Endothelial cell of umbilical vein (primary cell): ENCODE data around the gene NFIC.

Experiments
- CTCF ChIP-seq, 2 donors: IDR thresholded peaks; 1 replicate in 1 of 2; 2 replicates in 1 of 2; pipeline ENCODE4 v1.5.1; 2011; ENCODE audit warnings: low read length in 2 of 2, mild to moderate bottlenecking in 2 of 2, moderate library complexity in 2 of 2, control low read depth in 1 of 2, inconsistent platforms in 1 of 2, low read depth in 1 of 2; ENCODE audit not compliant: insufficient read depth in 1 of 2; ENCODE audit errors: extremely low read depth in 1 of 2
- EZH2 ChIP-seq: IDR thresholded peaks from 2 replicates; pipeline ENCODE4 v1.6.1; 2012; ENCODE audit warnings: borderline replicate concordance, low read depth, mild to moderate bottlenecking, moderate library complexity, low read length, inconsistent platforms; ENCODE audit not compliant: severe bottlenecking
- MYC ChIP-seq: IDR thresholded peaks from one replicate; pipeline ENCODE4 v1.6.1; 2011; ENCODE audit warnings: mild to moderate bottlenecking, low read depth, low read length
- POLR2A ChIP-seq: IDR thresholded peaks from 2 replicates; pipeline ENCODE4 v1.6.1; 2012; ENCODE audit warnings: low read depth, mild to moderate bottlenecking, control low read depth, low read length
- POLR2AphosphoS5 ChIP-seq: IDR thresholded peaks from 2 replicates; pipeline ENCODE4 v1.6.1; 2012; ENCODE audit warnings: low read depth, mild to moderate bottlenecking, control low read depth, low read length, moderate library complexity; ENCODE audit not compliant: insufficient read depth
- TF ChIP-seq, protein P1 (sequence below): IDR thresholded peaks from 2 replicates; pipeline ENCODE4 v1.6.1; 2011; ENCODE audit not compliant: insufficient read depth, insufficient read length

DNA sequence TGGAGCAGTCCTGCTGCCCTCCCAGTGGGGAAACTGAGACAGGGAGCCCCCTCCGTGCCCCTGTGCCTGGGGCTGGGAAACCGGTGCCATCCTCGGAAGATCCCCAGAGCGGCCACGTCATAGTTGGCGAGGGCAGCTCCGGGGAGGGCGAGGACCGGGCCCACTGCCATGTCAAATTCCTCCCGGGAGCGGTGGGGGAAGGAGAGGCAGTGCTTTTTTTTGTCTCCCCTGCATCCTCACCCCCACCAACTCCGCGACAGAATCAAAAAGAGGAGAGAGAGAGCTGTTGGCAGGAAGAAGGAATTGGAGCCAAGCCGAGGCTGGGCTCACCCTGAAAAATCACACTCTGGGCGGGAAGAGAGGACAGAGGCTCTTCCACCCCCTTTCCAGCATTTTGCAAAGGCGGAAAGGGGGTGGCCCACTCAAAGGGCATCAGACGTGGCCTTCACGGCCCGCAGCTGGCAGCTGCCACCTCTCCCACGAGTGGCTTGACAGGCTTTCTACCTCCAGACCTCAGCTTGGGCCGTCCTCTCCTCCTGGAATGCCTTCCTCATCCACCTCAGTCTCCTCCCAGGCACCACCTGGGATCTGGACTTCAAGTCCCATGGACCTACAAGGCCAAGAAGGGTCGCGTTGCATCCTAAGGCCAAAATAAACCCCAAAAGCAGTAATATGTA, 19.6 kb upstream of the NFIC start:
- TF ChIP-seq CTCF (IDR thresholded peaks at IDR 0.05; ENCODE audit: extremely low read depth in 1 of 2, insufficient read depth in 1 of 2, low read depth in 1 of 2, low read length in 2 of 2) (no peak), POLR2A (no peak), MYC (no peak), EZH2 (no peak), POLR2AphosphoS5 (no peak)
- TF ChIP-seq, protein P1, sequence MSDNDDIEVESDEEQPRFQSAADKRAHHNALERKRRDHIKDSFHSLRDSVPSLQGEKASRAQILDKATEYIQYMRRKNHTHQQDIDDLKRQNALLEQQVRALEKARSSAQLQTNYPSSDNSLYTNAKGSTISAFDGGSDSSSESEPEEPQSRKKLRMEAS: no peak
